GM21515 (cell line): ENCODE measurements around the gene DERL2.

Source experiments
- ATAC-seq: cut with Tn5 transposase; IDR thresholded peaks from one replicate; pipeline ENCODE4 v1.9.1; 2021; ENCODE audit not compliant: unreplicated experiment

DERL2 gene

DNA sequence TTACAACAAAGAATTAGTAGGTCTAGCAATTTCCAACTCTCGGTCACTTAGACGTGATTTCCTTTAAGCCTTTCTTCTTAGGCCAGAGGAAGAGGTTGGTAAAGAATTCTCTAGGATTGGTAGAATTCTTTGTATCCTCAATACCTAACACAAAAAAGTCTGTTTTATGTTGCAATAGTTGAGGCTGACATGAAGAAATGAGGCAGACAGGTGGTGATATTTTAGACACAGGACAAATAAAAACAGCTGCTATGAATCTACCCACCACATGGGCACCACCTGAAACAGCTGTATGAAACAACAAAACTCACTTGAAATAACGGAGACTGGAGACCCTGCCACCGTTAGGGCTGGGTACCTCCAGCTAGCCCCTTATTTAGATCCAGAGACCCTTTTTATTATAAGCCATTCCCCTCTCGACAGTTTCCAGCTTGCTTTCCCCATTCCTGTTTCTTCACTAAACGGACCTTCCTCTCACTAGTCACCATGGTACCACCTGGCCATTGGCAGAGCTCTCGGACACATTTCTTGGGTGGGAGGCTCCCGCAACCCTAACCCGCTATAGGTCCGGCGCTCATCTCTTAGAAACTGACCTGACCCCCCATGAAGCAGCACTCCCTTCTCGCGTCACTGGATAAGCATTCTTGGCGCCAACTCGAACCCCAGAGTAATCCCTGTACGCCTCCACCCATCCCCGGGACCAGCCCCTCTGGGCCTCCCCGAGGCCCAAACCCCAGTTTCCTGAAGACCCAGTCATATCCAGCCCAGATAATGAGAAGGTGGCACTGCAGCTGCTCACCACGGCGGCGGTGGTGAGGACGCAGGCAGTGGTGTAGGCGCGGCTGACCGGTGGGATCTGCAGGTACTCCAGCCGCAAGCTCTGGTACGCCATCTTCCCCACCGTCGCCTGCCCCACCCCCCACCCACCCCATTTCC is at the start of gene DERL2:
Gene DERL2 (minus strand): TSS at position 909 of the 936 bp plus-strand sequence. CDS start 17 bp downstream, at position 892.
- peak; percentile 19 for ATAC-seq

GRCh38 chr17:5535436-5535835 is 49.5 kb upstream of the DERL2 start:
- no peak for ATAC-seq

- ATAC-seq: no peak
These were observed 47.7 kb upstream of the DERL2 start for GRCh38 chr17:5533486-5534315.

- ATAC-seq: no peak
These were observed 46.6 kb upstream of the DERL2 start for GRCh38 chr17:5532581-5532980.

DNA sequence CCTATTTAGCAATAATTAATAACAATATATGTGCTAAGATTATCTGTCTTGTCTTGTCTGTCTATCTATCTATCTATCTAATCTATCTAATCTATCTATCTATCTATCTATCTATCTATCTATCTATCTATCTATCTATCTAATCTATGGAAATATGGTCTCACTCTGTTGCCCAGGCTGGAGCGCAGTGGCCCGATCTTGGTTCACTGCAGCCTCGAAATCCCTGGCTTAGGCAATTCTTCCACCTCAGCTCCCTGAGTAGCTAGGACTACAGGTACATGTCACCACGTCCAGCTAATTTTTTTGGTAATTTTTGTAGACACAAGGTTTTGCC is 45.1 kb upstream of the DERL2 start:
- ATAC-seq: no peak

GRCh38 chr17:5530265-5531084 is 44.5 kb upstream of the DERL2 start:
- no peak for ATAC-seq

DNA sequence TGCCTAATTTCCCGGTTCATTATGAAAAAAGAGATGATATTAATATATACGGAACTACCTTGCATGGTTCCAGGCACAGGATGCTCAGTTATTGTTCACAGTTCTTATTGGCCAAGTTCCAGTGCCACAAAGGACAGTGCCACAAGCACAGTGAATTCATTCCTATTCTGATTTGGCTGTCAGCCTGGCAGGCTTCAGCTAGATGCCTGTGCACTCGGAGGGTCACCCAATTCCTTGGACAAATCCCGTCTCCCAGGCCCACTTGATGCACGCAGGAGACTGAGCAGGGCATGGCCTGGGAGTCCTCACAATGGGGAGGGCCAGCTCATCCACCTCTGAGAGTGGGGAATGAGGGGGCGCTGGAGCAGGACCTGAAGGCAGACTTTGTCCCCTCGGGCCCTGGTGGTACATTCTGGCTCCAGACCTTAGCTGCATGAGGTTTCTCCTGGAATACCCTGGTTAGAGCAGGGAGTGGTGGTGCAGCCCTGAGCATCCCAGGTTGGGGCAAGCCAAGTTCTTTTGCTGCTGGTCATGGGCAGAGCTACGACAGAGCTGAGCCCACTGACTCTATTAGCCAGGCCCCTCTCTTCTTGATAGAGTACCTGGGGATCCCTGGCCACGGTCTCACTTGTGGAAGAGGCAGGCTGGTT is 41.7 kb upstream of the DERL2 start:
- ATAC-seq: no peak

DNA sequence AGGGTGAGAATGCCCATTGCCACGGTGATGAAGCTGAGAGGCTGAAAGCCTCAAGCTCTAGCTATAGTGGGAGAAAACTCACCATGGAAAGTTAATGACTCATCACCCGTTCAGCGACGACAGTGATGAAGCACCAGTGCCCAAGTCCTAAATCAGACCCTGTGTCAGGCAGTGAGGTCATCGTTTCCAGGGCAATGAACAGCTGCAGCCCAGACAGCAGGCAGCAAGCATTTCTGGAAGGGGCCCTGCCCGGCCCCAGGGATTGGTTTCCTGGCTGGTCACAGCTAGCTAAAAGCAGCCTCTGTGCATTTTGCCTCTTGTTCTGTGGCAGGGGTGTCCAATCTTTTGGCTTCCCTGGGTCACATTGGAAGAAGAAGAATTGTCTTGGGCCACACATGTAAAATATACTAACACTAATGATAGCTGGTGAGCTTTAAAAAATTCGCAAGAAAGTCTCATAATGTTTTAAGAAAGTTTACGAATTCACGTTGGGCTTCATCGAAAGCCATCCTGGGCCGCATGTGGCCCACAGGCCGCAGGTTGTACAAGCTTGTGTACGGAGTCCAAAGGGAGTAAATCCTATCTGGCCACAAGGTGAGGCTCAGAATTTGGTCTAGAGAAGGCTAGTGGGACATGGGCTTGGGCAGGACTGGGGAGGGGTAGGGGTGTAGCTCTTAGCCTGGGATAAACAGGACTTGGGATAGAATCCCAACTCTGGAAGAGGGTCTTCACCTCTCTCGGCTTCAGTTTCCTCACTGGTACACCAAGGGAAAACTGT is 41.0 kb upstream of the DERL2 start:
- ATAC-seq: no peak

DNA sequence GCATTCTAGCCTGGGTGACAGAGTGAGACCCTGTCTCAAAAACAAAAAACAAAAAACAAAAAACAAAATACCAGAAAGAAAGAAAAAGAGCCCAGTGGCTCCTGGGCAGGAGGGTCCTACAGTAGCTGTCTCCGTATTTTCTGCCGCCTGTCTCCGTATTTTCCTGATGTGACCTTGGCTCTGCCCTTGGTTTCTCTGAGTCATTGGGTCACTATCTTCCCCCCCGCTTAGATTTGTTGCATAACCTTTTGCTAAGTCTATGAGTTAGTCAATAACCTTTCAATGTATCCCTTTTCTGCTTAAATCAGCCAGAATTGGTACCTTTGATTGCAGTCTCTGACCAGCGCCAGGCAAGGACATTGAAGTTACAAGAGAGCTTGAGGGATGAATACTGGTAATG is 37.3 kb upstream of the DERL2 start:
- no peak for ATAC-seq

DNA sequence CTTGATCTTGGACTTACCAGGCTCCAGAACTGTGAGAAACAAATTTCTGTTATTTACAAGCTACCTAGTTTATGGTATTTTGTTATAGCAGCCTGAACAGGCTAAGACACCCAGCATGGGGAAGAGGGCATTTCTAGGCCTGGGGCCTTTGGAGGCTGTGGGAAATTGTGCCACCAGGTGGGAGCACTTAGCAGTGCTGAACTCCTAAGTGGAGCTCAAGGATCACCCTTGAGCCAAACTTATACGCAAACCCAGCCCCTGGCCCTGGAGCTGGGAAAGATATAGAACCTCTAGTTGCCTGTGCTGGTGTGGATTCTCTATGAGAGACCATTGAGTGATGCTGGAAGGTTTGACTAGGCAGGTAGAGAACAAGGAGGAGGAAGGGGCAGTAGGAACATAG is 36.5 kb upstream of the DERL2 start:
- ATAC-seq: no peak

DNA sequence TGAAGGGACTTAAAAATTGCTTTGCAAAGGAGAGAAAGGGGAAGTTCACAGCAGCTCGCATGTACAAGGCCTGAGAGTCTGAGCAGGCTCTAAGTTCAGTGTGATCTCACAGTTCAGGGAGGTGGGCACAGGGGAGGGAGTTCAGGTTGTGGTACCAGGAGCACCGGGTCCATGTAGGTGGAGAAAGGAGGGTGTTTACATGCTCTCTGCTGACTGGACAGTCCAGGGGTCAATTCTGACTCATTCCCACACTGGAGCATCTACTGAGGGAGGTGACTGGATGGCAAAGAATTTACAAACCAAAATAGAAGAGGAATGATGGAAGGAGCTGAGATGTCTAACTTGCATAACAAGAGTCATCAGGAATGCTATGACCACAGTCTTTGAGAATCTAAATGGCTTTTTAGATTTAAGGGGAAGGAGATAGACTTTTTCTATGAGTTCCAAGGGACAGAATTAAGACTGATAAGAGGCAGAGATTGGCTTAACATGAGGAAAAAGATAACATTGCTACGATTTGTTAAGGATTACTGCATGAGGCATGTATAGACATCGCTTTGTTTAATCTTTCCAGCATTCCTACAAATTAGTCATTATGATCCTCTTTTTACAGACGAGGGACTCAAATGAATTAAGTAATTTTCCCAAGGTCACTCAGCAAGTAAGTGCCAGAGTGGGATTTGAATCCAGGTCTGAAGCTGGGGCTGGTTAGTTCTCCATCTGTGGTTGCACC is 30.2 kb upstream of the DERL2 start:
- ATAC-seq: no peak

- ATAC-seq: no peak
These were observed 29.0 kb upstream of the DERL2 start for GRCh38 chr17:5514976-5515375.

- ATAC-seq: no peak
These were observed 27.6 kb upstream of the DERL2 start for GRCh38 chr17:5513628-5514027.

DNA sequence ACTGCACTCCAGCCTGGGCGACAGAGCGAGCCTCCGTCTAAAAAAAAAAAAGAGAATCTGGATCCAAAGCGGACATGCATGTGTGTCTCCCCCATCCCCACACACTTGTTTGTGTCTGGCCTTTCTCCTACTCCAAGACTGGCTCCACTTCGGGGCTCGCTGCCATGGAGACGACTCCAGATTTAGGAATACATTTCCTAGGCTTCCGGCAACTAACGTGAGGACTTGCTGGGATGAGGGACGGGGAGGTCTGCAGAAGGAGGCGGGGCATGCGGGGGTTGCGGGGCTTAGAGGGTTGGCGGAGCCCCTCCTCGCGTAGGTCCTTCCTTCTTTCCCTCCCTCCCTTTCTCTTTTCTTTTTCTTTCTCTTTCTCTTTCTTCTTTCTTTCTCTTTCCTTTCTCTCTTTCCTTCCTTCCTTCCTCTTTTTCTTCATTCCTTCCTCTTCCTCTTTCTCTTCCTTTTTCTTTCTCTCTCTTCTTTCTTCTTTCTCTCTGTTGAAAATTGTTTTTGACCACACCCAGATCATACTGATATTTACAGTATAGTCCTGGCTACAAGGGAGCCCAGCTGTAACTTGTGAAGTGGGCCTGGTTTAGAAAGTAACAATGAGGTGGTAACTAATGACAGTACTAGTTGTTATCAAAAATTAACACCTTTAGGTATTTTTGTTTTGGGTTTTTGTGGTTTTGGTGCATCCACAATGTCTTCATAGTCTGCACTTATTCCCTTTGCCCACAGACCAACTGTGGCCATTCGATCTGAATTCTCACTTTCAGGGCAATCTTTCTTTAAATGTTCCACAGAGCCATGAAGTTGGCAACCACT is 25.6 kb upstream of the DERL2 start:
- ATAC-seq: no peak

DNA sequence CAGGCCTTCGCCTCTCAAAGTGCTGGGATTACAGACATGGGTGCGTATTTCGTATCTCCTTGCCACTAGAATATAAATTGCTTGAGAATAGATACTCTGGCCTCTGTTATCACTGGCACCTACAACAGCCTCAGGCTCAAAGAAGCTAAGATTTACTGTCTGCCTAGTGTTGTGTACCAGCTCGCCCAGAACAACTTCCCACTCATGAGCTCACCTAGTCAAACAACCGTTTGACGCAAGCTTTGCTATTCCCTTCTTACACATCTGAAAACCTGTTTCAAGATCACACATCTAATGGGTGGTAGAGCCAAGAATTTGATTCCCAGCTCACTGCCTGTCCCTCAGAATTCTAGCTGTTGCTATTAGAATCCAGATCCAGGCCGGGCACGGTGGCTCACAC is 24.8 kb upstream of the DERL2 start:
- ATAC-seq: no peak

GRCh38 chr17:5509482-5509881 is 23.5 kb upstream of the DERL2 start:
- ATAC-seq: no peak

- ATAC-seq: no peak
These were observed 22.8 kb upstream of the DERL2 start for GRCh38 chr17:5508810-5509209.

DNA sequence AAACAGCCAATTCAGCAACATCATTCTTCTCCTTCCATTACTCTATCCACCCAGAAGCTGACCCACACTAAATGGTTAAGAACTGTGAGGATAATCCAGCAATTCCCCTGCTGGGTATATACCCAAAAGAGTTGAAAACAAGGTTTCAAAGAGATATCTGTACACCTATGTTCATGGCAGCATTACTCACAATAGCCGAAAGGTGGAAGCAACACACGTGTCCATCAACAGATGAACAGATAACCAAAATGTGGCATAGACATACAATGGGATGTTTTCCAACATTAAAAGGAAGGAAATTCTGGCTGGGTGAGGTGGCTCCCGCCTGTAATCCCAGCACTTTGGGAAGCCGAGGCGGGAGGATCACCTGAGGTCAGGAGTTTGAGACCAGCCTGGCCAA is 20.3 kb upstream of the DERL2 start:
- ATAC-seq: no peak
